Heart right ventricle (tissue), 16 donors: ENCODE measurements around the gene GATC. TPM values are rescaled to one million over a fixed set of nuclear protein-coding genes. Genes with fewer than 3 reads are reported as not detected.

Experiments used
- ATAC-seq, 8 donors: fragments of 200-7000 bp; cut with Tn5 transposase; one replicate each; pipeline ENCODE4 v1.9.1; 2020; ENCODE audit warnings: mild to moderate bottlenecking in 8 of 8, moderate library complexity in 8 of 8, moderate number of reproducible peaks in 1 of 8
- DNase-seq, 2 donors: peaks; one replicate each; pipeline ENCODE4 v3.0.0-alpha.2; 2020
- H3K27ac ChIP-seq, 10 donors: fragments of 200-600 bp; sonication (generic) in 2 of 10; one replicate each; pipeline versions ENCODE4 v1.5.0 to v1.8.0; 2020 to 2022; ENCODE audit warnings: mild to moderate bottlenecking in 3 of 10
- H3K27me3 ChIP-seq, 7 donors: fragments of 200-600 bp; one replicate each; pipeline ENCODE4 v1.8.0; 2021 to 2022; ENCODE audit warnings: mild to moderate bottlenecking in 2 of 7
- H3K36me3 ChIP-seq, 9 donors: fragments of 200-600 bp; sonication (generic) in 1 of 9; one replicate each; pipeline versions ENCODE4 v1.5.0 to v1.8.0; 2020 to 2022; ENCODE audit warnings: mild to moderate bottlenecking in 2 of 9
- H3K4me1 ChIP-seq, 9 donors: fragments of 200-600 bp; sonication (generic) in 1 of 9; one replicate each; pipeline versions ENCODE4 v1.5.0 to v1.8.0; 2020 to 2022; ENCODE audit warnings: mild to moderate bottlenecking in 4 of 9
- H3K4me3 ChIP-seq, 10 donors: fragments of 200-600 bp; sonication (generic) in 2 of 10; one replicate each; pipeline versions ENCODE4 v1.5.0 to v1.8.0; 2020 to 2022; ENCODE audit warnings: mild to moderate bottlenecking in 7 of 10, moderate library complexity in 2 of 10
- H3K9me3 ChIP-seq, 11 donors: fragments of 200-600 bp in 10 of 11; sonication (generic) in 2 of 11; one replicate each; pipeline versions ENCODE4 v1.5.0 to v1.8.0; 2013 to 2022; ENCODE audit warnings: mild to moderate bottlenecking in 2 of 11, control low read depth in 1 of 11, moderate library complexity in 1 of 11
- WGBS, 2 donors: extraction: QIAGEN DNeasy Blood & Tissue Kit; methylation state at CpG; one replicate each; pipeline ENCODE4 v1.1.7; 2013; ENCODE audit warnings: inconsistent platforms in 1 of 2; 5-methylcytosine and 5-hydroxymethylcytosine counted together
- intact Hi-C, 10 donors: fragments of 100-400 bp; cut with DNase I; formaldehyde crosslinking; loops; one replicate each; pipeline versions ENCODE4 v1.11.1 to v1.14.2; 2022
- polyA plus RNA-seq, 2 donors: library from polyadenylated mRNA; stranded (reverse); fragments of 200-250 nt; gene quantifications; one replicate each; pipeline ENCODE4 v1.2.3, GENCODE V29; 2013
- total RNA-seq, 10 donors: library from RNA; stranded (reverse); fragmentation: NEBNext Ultra II Directional in 3 of 10; extraction: Animal tissue kit (Norgen Biotek cat#: 25700) in 3 of 10; gene quantifications; one replicate each; pipeline versions ENCODE4 v1.2.1 to v1.2.4, GENCODE V29; 2021 to 2023
- TF ChIP-seq, protein P1 (sequence below), 9 donors: fragments of 200-600 bp; sonication (generic) in 2 of 9; IDR thresholded peaks; one replicate each; pipeline versions ENCODE4 v1.5.0 to v1.8.0; 2021 to 2022; ENCODE audit warnings: antibody characterized with exemption in 9 of 9, mild to moderate bottlenecking in 5 of 9, moderate library complexity in 1 of 9
- donor health status: Arrhythmogenic right ventricular cardiomyopathy.
- donor health status: ischemic (EF 13 %, LVEDD 7.1; RV severe dilation, severe dysfunction).
- donor health status: healthy with polysubstance abuse.
- donor health status: DM: no; HTN: yes; CAD: no.
- donor health status: DM: no; HTN: no; CAD: no.
- donor health status: ischemic (EF 25% LVEDD 6.9; RV normal size, moderate dysfunction).
- donor health status: ischemic (EF 25% LVEDD 5.7; RV mildly dilated, moderate dysfunction).
- donor health status: healthy.
- donor health status: DM: yes; HTN: yes; CAD: no.
- donor health status: Ischemic cardiomyopathy.
- donor health status: ischemic (EF 35%, LVEDD 5.7; RV mildly dilated, moderate dysfunction).
- donor health status: nonischemic (EF 11% LVEDD 7.7; RV severe dilation, severe dysfunction).
- donor health status: DM: yes; HTN: yes; CAD: no.
- donor health status: PGD.
- donor health status: ischemic (EF 29% LVEDD 5.4; RV normal size, mild dysfunction).
- donor health status: nonischemic (EF 23%, LVEDD 6.1; RV moderate dilation, normal function).

The GATC gene
- total and polyA plus RNA-seq, 12 donors: 6.0 to 17.0 (median 10.3) TPM

DNA sequence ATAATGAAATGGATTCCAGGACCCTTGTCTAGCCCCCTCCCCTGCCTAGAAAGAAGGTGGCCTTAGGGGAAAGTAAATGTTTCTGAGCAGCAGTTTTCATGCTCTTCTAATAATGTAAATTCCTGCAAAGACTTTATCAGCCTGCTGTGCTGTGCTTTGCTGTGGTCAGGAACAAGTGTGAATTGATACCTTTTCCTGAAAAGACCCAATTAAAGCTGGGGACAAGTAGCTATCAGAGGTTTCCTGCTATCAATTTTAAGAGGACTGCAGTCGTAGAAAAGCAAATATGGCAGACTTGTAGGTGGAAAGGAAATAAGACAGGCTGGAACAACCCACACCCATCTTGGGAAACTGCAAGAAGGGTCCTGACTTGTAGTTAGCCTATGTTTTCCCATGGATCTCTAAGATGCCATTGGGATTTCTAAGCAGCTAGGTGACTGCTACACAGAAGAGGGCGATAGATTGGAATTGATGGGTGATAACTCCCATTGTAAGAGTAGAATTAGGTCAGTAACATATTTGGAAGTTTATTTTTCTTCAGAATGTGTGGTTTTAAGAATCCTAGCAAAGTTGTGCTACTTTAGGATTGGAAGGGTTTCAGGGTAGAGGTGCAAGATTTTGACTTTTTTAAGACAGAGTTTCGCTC is 52.7 kb downstream of the GATC start:
- H3K4me3 ChIP-seq: peak overlapping the region in 1 of 10 donors; percentile 94
- H3K36me3 ChIP-seq: peaks cover 0 to 67% (median 29%) of the 10 kb centered on the region in 9 donors
- TF ChIP-seq, protein P1, sequence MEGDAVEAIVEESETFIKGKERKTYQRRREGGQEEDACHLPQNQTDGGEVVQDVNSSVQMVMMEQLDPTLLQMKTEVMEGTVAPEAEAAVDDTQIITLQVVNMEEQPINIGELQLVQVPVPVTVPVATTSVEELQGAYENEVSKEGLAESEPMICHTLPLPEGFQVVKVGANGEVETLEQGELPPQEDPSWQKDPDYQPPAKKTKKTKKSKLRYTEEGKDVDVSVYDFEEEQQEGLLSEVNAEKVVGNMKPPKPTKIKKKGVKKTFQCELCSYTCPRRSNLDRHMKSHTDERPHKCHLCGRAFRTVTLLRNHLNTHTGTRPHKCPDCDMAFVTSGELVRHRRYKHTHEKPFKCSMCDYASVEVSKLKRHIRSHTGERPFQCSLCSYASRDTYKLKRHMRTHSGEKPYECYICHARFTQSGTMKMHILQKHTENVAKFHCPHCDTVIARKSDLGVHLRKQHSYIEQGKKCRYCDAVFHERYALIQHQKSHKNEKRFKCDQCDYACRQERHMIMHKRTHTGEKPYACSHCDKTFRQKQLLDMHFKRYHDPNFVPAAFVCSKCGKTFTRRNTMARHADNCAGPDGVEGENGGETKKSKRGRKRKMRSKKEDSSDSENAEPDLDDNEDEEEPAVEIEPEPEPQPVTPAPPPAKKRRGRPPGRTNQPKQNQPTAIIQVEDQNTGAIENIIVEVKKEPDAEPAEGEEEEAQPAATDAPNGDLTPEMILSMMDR (IDR thresholded peaks at IDR 0.05): no peak
- H3K27me3 ChIP-seq: no peaks in the 10 kb centered on the region
- WGBS, 2 donors: 81 to 83% methylated on average over 3 of the region's 3 CpGs
- DNase-seq: no peak
- intact Hi-C loops: loop anchor here in 1 of 10 donors (5.0 kb wide), 2 partner anchors 38 to 213 kb away; partner anchors contain the start of gene UNC119B
- ATAC-seq: no peak
- no peaks in the 10 kb centered on the region for H3K9me3 ChIP-seq
- peak overlapping the region in 1 of 10 donors; percentile 3 for H3K27ac ChIP-seq
- H3K4me1 ChIP-seq: peaks cover 6 to 36% (median 28%) of the 10 kb centered on the region in 9 donors

GRCh38 chr12:120500581-120500980 is 54.3 kb downstream of the GATC start:
- Histone ChIP-seq H3K27me3 (no peaks in the 10 kb centered on the region), H3K27ac (no peak overlapping the region), H3K4me3 (no peak overlapping the region), H3K4me1 (peaks cover 6 to 27% (median 21%) of the 10 kb centered on the region in 9 donors), H3K9me3 (no peaks in the 10 kb centered on the region), H3K36me3 (peaks cover 0 to 82% (median 35%) of the 10 kb centered on the region in 9 donors)
- TF ChIP-seq, protein P1 (IDR thresholded peaks at IDR 0.05): no peak
- ATAC-seq (no peak), DNase-seq (no peak)
- intact Hi-C loops: no loop called here
- WGBS, 2 donors: 77 to 81% methylated on average over 1 of the region's 1 CpG

DNA sequence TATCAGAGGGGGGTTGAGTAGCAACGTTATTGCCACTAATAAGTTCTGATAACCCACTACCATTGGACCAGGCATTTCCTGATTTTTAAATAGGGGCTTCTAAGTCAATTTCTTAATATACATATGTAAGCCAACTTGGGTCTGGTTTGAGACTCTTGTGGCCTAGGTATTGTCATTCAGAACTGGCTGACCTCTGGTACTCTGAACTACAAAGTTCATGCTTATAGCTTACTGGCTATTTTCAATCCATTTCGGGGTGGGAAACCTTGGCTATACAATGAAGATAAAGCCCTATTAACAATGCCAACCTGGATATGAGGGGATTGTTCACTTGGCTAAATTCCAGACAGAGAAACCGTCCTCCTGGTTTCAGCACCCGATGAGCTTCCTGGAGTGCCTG is 58.3 kb downstream of the GATC start:
- WGBS, 2 donors: 83% methylated on average over 4 of the region's 4 CpGs
- no peak overlapping the region for H3K27ac ChIP-seq
- no peak for ATAC-seq
- no peaks in the 10 kb centered on the region for H3K27me3 ChIP-seq
- H3K4me3 ChIP-seq: no peak overlapping the region
- DNase-seq: no peak
- intact Hi-C loops: no loop called here
- no peaks in the 10 kb centered on the region for H3K9me3 ChIP-seq
- no peaks in the 10 kb centered on the region for H3K4me1 ChIP-seq
- H3K36me3 ChIP-seq: peaks cover 0 to 100% (median 34%) of the 10 kb centered on the region in 9 donors
- TF ChIP-seq, protein P1 (IDR thresholded peaks at IDR 0.05): no peak

- H3K27ac ChIP-seq: no peak overlapping the region
- no peaks in the 10 kb centered on the region for H3K4me1 ChIP-seq
- TF ChIP-seq, protein P1 (IDR thresholded peaks at IDR 0.05): no peak
- no peak for ATAC-seq
- H3K27me3 ChIP-seq: no peaks in the 10 kb centered on the region
- no peak overlapping the region for H3K4me3 ChIP-seq
- peaks cover 0 to 100% (median 29%) of the 10 kb centered on the region in 9 donors for H3K36me3 ChIP-seq
- DNase-seq: no peak
- intact Hi-C loops: no loop called here
- WGBS, 2 donors: 96% methylated on average over 8 of the region's 8 CpGs
- no peaks in the 10 kb centered on the region for H3K9me3 ChIP-seq
Observed at GRCh38 chr12:120508537-120508936, 62.3 kb downstream of the GATC start.

Other genes starting within 250 kb of the GATC start
- 1,000 to 10,000 TPM in 1 of 10 donors, 100 to 1,000 TPM in 9; 578 to 1,255 (median 694) TPM for gene RPLP0, start 245.3 kb upstream of the GATC start, total RNA-seq
- gene RPLP0, start 245.3 kb upstream of the GATC start, polyA plus RNA-seq: 1,000 to 10,000 TPM in 1 of 2 donors, 100 to 1,000 TPM in 1; 852 to 3,129 TPM
- gene PXN, start 180.7 kb upstream of the GATC start, total RNA-seq: 10 to 100 TPM; 52.0 to 83.7 (median 63.3) TPM
- 100 to 1,000 TPM in 1 of 2 donors, 10 to 100 TPM in 1; 41.2 to 123 TPM for gene PXN, start 180.7 kb upstream of the GATC start, polyA plus RNA-seq
- over 10,000 TPM in 7 of 10 donors, 1,000 to 10,000 TPM in 3; 5,348 to 18,425 (median 10,263) TPM for gene RNU4-2, start 154.5 kb upstream of the GATC start, total RNA-seq
- not detected for gene RNU4-2, start 154.5 kb upstream of the GATC start, polyA plus RNA-seq
- gene RNU4-1, start 153.2 kb upstream of the GATC start, total RNA-seq: 1,000 to 10,000 TPM in 6 of 10 donors, 100 to 1,000 TPM in 4; 426 to 3,423 (median 1,870) TPM
- not detected for gene RNU4-1, start 153.2 kb upstream of the GATC start, polyA plus RNA-seq
- 1 to 10 TPM; 3.7 to 9.0 (median 4.7) TPM for gene SIRT4, start 144.1 kb upstream of the GATC start, total RNA-seq
- gene SIRT4, start 144.1 kb upstream of the GATC start, polyA plus RNA-seq: 1 to 10 TPM; 2.8 to 6.2 TPM
- gene PLA2G1B, start 118.7 kb upstream of the GATC start, total RNA-seq: 1 to 10 TPM in 3 of 10 donors, under 1 TPM in 4, not detected in 3; 0.65 to 1.8 (median 0.89) TPM
- under 1 TPM in 1 of 2 donors, not detected in 1; 0.22 TPM for gene PLA2G1B, start 118.7 kb upstream of the GATC start, polyA plus RNA-seq
- gene MSI1, start 77.3 kb upstream of the GATC start, total RNA-seq: 1 to 10 TPM; 2.8 to 9.6 (median 6.4) TPM
- 1 to 10 TPM; 1.1 to 2.9 TPM for gene MSI1, start 77.3 kb upstream of the GATC start, polyA plus RNA-seq
- gene COX6A1, start 8.3 kb upstream of the GATC start, total RNA-seq: 100 to 1,000 TPM; 101 to 180 (median 151) TPM
- 100 to 1,000 TPM; 531 to 859 TPM for gene COX6A1, start 8.3 kb upstream of the GATC start, polyA plus RNA-seq
- 10 to 100 TPM; 10.1 to 18.4 (median 13.0) TPM for gene TRIAP1, start 60 bp upstream of the GATC start, total RNA-seq
- gene TRIAP1, start 60 bp upstream of the GATC start, polyA plus RNA-seq: 10 to 100 TPM; 12.0 to 28.9 TPM
- gene SRSF9, start 23.3 kb downstream of the GATC start, total RNA-seq: 10 to 100 TPM; 25.4 to 54.7 (median 32.0) TPM
- gene SRSF9, start 23.3 kb downstream of the GATC start, polyA plus RNA-seq: 10 to 100 TPM; 29.8 to 42.9 TPM
- 100 to 1,000 TPM in 9 of 10 donors, 10 to 100 TPM in 1; 94.0 to 227 (median 120) TPM for gene DYNLL1, start 49.7 kb downstream of the GATC start, total RNA-seq
- 100 to 1,000 TPM; 136 to 352 TPM for gene DYNLL1, start 49.7 kb downstream of the GATC start, polyA plus RNA-seq
- 10 to 100 TPM; 32.0 to 56.0 (median 43.6) TPM for gene COQ5, start 82.7 kb downstream of the GATC start, total RNA-seq
- gene COQ5, start 82.7 kb downstream of the GATC start, polyA plus RNA-seq: 10 to 100 TPM; 32.5 to 64.5 TPM
- 100 to 1,000 TPM; 228 to 359 (median 271) TPM for gene RNF10, start 87.9 kb downstream of the GATC start, total RNA-seq
- 100 to 1,000 TPM; 218 to 778 TPM for gene RNF10, start 87.9 kb downstream of the GATC start, polyA plus RNA-seq
- gene POP5, start 135.0 kb downstream of the GATC start, total RNA-seq: 10 to 100 TPM; 21.1 to 49.9 (median 36.9) TPM
- 10 to 100 TPM; 31.7 to 59.6 TPM for gene POP5, start 135.0 kb downstream of the GATC start, polyA plus RNA-seq
- 1 to 10 TPM; 1.3 to 8.7 (median 3.0) TPM for gene CABP1, start 194.2 kb downstream of the GATC start, total RNA-seq
- gene CABP1, start 194.2 kb downstream of the GATC start, polyA plus RNA-seq: 10 to 100 TPM in 1 of 2 donors, 1 to 10 TPM in 1; 3.3 to 12.0 TPM
- 100 to 1,000 TPM in 8 of 10 donors, 10 to 100 TPM in 2; 95.1 to 179 (median 118) TPM for gene MLEC, start 240.7 kb downstream of the GATC start, total RNA-seq
- 10 to 100 TPM; 35.3 to 59.2 TPM for gene MLEC, start 240.7 kb downstream of the GATC start, polyA plus RNA-seq